IMR-90 (cell line): ENCODE data around the gene ZCCHC24. TPM values are rescaled to one million over a fixed set of nuclear protein-coding genes. Genes with fewer than 3 reads are reported as not detected.
A peak's percentile ranks its signal among the peaks of the same experiment; 100 is the strongest.

Source experiments
- ATAC-seq: fragments of 200-7000 bp; cut with Tn5 transposase; 2 replicates; pipeline ENCODE4 v1.9.1; 2020; ENCODE audit warnings: low read depth, mild to moderate bottlenecking, moderate library complexity
- BruUV-seq: library from RNA; stranded (reverse); fragments of 400-500 nt; replicated peaks from 2 replicates; lab custom pipeline; 2021; lab: Mats Ljungman, UMichigan
- CTCF ChIA-PET: fragments of 300-600 bp; formaldehyde crosslinking; extraction: SDS; loops from one replicate; lab custom pipeline; 2021; ENCODE audit warnings: antibody characterized with exemption; lab: Yijun Ruan, JAX
- POLR2A ChIA-PET: fragments of 300-600 bp; sonication (Branson Sonifier 250); formaldehyde crosslinking; loops from one replicate; lab custom pipeline; 2022; ENCODE audit warnings: antibody characterized with exemption; ENCODE audit not compliant: unreplicated experiment; lab: Charles Lee
- DNase-seq: peaks from one replicate; pipeline ENCODE4 v3.0.0; 2013
- H2AFZ ChIP-seq: replicated peaks from 2 replicates; pipeline ENCODE3; 2013; ENCODE audit warnings: low read length, mild to moderate bottlenecking; ENCODE audit not compliant: poor library complexity
- H2AK5ac ChIP-seq: 2 replicates; pipeline ENCODE4 v1.6.1; 2013; ENCODE audit warnings: low read depth, low read length, inconsistent platforms
- H2AK9ac ChIP-seq: replicated peaks from 2 replicates; pipeline ENCODE3; 2013; ENCODE audit warnings: mild to moderate bottlenecking, low read depth, low read length, moderate library complexity; ENCODE audit not compliant: poor library complexity
- H2BK120ac ChIP-seq: 2 replicates; pipeline ENCODE4 v1.6.1; 2013; ENCODE audit warnings: low read depth, low read length, inconsistent platforms
- H2BK15ac ChIP-seq: 3 replicates; pipeline ENCODE4 v1.6.1; 2013; ENCODE audit warnings: low read depth, low read length, inconsistent platforms
- H2BK20ac ChIP-seq: 2 replicates; pipeline ENCODE4 v1.6.1; 2013; ENCODE audit warnings: low read depth, mild to moderate bottlenecking, inconsistent platforms, low read length, moderate library complexity
- H2BK5ac ChIP-seq: 2 replicates; pipeline ENCODE4 v1.6.1; 2013; ENCODE audit warnings: mild to moderate bottlenecking, low read depth, low read length, inconsistent platforms; ENCODE audit not compliant: poor library complexity, severe bottlenecking
- H3K14ac ChIP-seq: replicated peaks from 2 replicates; pipeline ENCODE4 v1.6.1; 2013; ENCODE audit warnings: low read depth, low read length, inconsistent platforms
- H3K18ac ChIP-seq: 2 replicates; pipeline ENCODE4 v1.6.1; 2013; ENCODE audit warnings: low read depth, low read length, control low read depth
- H3K23ac ChIP-seq: 2 replicates; pipeline ENCODE4 v1.6.1; 2013; ENCODE audit warnings: low read depth, low read length, inconsistent platforms
- H3K27ac ChIP-seq: 2 replicates; pipeline ENCODE4 v1.5.1; 2013; ENCODE audit warnings: mild to moderate bottlenecking, control low read depth, low read length; ENCODE audit not compliant: insufficient read depth
- H3K27me3 ChIP-seq: 2 replicates; pipeline ENCODE4 v1.6.1; 2013; ENCODE audit warnings: low read length; ENCODE audit not compliant: control insufficient read depth, insufficient read depth
- H3K36me3 ChIP-seq: 2 replicates; pipeline ENCODE4 v1.6.1; 2013; ENCODE audit warnings: low read length, mixed read lengths; ENCODE audit not compliant: control insufficient read depth, insufficient read depth
- H3K4ac ChIP-seq: 2 replicates; pipeline ENCODE4 v1.6.1; 2013; ENCODE audit warnings: low read depth, low read length, inconsistent platforms
- H3K4me1 ChIP-seq: 2 replicates; pipeline ENCODE4 v1.6.1; 2013; ENCODE audit warnings: low read length, mixed read lengths; ENCODE audit not compliant: control insufficient read depth, insufficient read depth
- H3K4me2 ChIP-seq: 2 replicates; pipeline ENCODE4 v1.6.1; 2013; ENCODE audit warnings: low read depth, mild to moderate bottlenecking, control low read depth, low read length, moderate library complexity
- H3K4me3 ChIP-seq: 2 replicates; pipeline ENCODE4 v1.5.1; 2013; ENCODE audit warnings: low read depth, mild to moderate bottlenecking, control low read depth, low read length, moderate library complexity; ENCODE audit not compliant: insufficient read depth
- H3K56ac ChIP-seq: 2 replicates; pipeline ENCODE4 v1.6.1; 2013; ENCODE audit warnings: low read length, inconsistent platforms; ENCODE audit not compliant: insufficient read depth; ENCODE audit errors: extremely low read depth
- H3K79me1 ChIP-seq, 2 experiments: 2 replicates each; pipeline ENCODE4 v1.6.1; 2013; ENCODE audit warnings: low read length in 2 of 2, inconsistent platforms in 1 of 2, low read depth in 1 of 2
- H3K9ac ChIP-seq: 2 replicates; pipeline ENCODE4 v1.6.1; 2013; ENCODE audit warnings: low read depth, low read length, control low read depth
- H3K9me1 ChIP-seq: 2 replicates; pipeline ENCODE4 v1.6.1; 2013; ENCODE audit warnings: low read length, inconsistent platforms; ENCODE audit not compliant: insufficient read depth
- H3K9me3 ChIP-seq: 2 replicates; pipeline ENCODE4 v1.6.1; 2013; ENCODE audit warnings: low read length; ENCODE audit not compliant: control insufficient read depth, insufficient read depth
- H4K20me1 ChIP-seq: 2 replicates; pipeline ENCODE4 v1.6.1; 2013; ENCODE audit warnings: low read length, inconsistent platforms; ENCODE audit not compliant: insufficient read depth
- H4K5ac ChIP-seq: 2 replicates; pipeline ENCODE4 v1.6.1; 2013; ENCODE audit warnings: mild to moderate bottlenecking, low read depth, low read length, control low read depth
- H4K8ac ChIP-seq, 2 experiments: 2 replicates each; pipeline ENCODE4 v1.6.1; 2013; ENCODE audit warnings: low read depth in 2 of 2, low read length in 2 of 2, control low read depth in 1 of 2, inconsistent platforms in 1 of 2
- H4K91ac ChIP-seq: 2 replicates; pipeline ENCODE4 v1.6.1; 2013; ENCODE audit warnings: low read depth, low read length, inconsistent platforms; ENCODE audit not compliant: insufficient read depth
- BHLHE40 ChIP-seq: fragments of 150-350 bp; IDR thresholded peaks from 2 replicates; pipeline ENCODE4 v1.6.1; 2016; ENCODE audit warnings: mild to moderate bottlenecking, low read depth, low read length
- CHD1 ChIP-seq: IDR thresholded peaks from 2 replicates; pipeline ENCODE4 v1.6.1; 2012; ENCODE audit warnings: low read depth, low read length, improper control_type of control experiment
- CTCF ChIP-seq: conservative IDR thresholded peaks from 2 replicates; pipeline ENCODE4 v1.5.1; 2012; ENCODE audit warnings: mild to moderate bottlenecking, low read depth, low read length, improper control_type of control experiment
- ELK1 ChIP-seq: fragments of 150-350 bp; IDR thresholded peaks from 2 replicates; pipeline ENCODE4 v1.6.1; 2016; ENCODE audit warnings: low read depth, mild to moderate bottlenecking, low read length, moderate library complexity, borderline replicate concordance
- MAFK ChIP-seq: IDR thresholded peaks from 2 replicates; pipeline ENCODE4 v1.6.1; 2012; ENCODE audit warnings: low read depth, low read length, improper control_type of control experiment
- NFE2L2 ChIP-seq: fragments of 150-350 bp; IDR thresholded peaks from 2 replicates; pipeline ENCODE4 v1.6.1; 2016; ENCODE audit warnings: low read depth, mild to moderate bottlenecking, low read length
- RCOR1 ChIP-seq: IDR thresholded peaks from 2 replicates; pipeline ENCODE4 v1.6.1; 2012; ENCODE audit warnings: mild to moderate bottlenecking, low read length, improper control_type of control experiment; ENCODE audit not compliant: insufficient replicate concordance
- USF2 ChIP-seq: fragments of 150-350 bp; IDR thresholded peaks from 2 replicates; pipeline ENCODE4 v1.6.1; 2017; ENCODE audit warnings: mild to moderate bottlenecking, antibody characterized with exemption, low read length, low read depth
- WGBS, 2 experiments: methylation state at CpG; one replicate each; pipeline versions ENCODE4 v1.1.5 to v1.1.7; 2013; ENCODE audit warnings: missing lambda C conversion rate in 2 of 2; ENCODE audit not compliant: insufficient read length in 1 of 2; ENCODE audit errors: extremely low coverage in 2 of 2; 5-methylcytosine and 5-hydroxymethylcytosine counted together
- dilution Hi-C: fragments of 300-500 bp; cut with HindIII; formaldehyde crosslinking; loops from one replicate; pipeline ENCODE4 v1.14.3; 2018; ENCODE audit warnings: low sequenced_read_pairs; ENCODE audit not compliant: unreplicated experiment
- in situ Hi-C: fragments of 300-500 bp; cut with MboI; formaldehyde crosslinking; loops from 3 replicates; pipeline ENCODE4 v1.14.3; 2019; ENCODE audit warnings: low sequenced_read_pairs, inconsistent platforms, mixed read lengths
- intact Hi-C: fragments of 100-400 bp; cut with micrococcal nuclease; formaldehyde crosslinking; loops from 2 replicates; pipeline ENCODE4 v1.10.0; 2022
- polyA plus RNA-seq, 3 experiments: library from polyadenylated mRNA; depleted of rRNA; stranded (reverse); fragments of >200 nt; gene quantifications; 2 replicates each; pipeline ENCODE4 v1.2.3, GENCODE V29; 2012; ENCODE audit warnings: low replicate concordance in 1 of 3
- total RNA-seq: library from RNA; depleted of rRNA; stranded (reverse); fragments of >200 nt; gene quantifications from 2 replicates; pipeline ENCODE4 v1.2.3, GENCODE V29; 2012

The ZCCHC24 gene
- total and polyA plus RNA-seq, 2 of the 4 experiments (the other 2 are of a cell fraction), result 15.1 to 25.9 TPM

GRCh38 chr10:79334573-79334972, 110.9 kb downstream of the ZCCHC24 start:
- Histone ChIP-seq H3K9me3 (no peaks in the 10 kb centered on the region), H3K4me2 (no peak overlapping the region), H2BK15ac (peak overlapping the region; percentile 63; the same call in 1 of the 3 replicates), H2AFZ (no peak overlapping the region), H3K4me1 (peaks cover 9% of the 10 kb centered on the region; the same call in 1 of the 2 replicates), H2BK5ac (peak overlapping the region; percentile 82), H3K27ac (no peak overlapping the region; the same call in 1 of the 2 replicates), H3K79me1 (no peaks in the 10 kb centered on the region; a peak in 1 of 4 replicates), H3K4me3 (no peak overlapping the region), H3K4ac (peak overlapping the region; percentile 98), H3K18ac (peak overlapping the region; percentile 52; the same call in 1 of the 2 replicates), H2BK120ac (peak overlapping the region; percentile 98), H2AK5ac (peak overlapping the region; percentile 85), H4K8ac (peak overlapping the region; percentile 82 to 90; a peak in 3 of 4 replicates), H2BK20ac (peak overlapping the region; percentile 96), H4K91ac (peak overlapping the region; percentile 96), H4K20me1 (no peaks in the 10 kb centered on the region), H3K14ac (peak overlapping the region; percentile 96), H3K27me3 (no peaks in the 10 kb centered on the region), H3K9ac (no peak overlapping the region), H4K5ac (peak overlapping the region; percentile 65; the same call in 1 of the 2 replicates), H3K23ac (peak overlapping the region; percentile 31; the same call in 1 of the 2 replicates), H2AK9ac (peak overlapping the region; percentile 83), H3K36me3 (no peaks in the 10 kb centered on the region), H3K56ac (peak overlapping the region; percentile 38; the same call in 1 of the 2 replicates), H3K9me1 (peaks cover 19% of the 10 kb centered on the region)
- ATAC-seq, result no peak
- in situ Hi-C loops (no loop called here), intact Hi-C loops (no loop called here), dilution Hi-C loops (no loop called here)
- 88% methylated on average over 1 of the region's 2 CpGs; no CpG with 5 or more reads in 1 of the 2 experiments for WGBS, 2 experiments
- TF ChIP-seq BHLHE40 (no peak), NFE2L2 (no peak), MAFK (no peak), USF2 (no peak), CHD1 (no peak), CTCF (no peak), RCOR1 (no peak), ELK1 (no peak)
- no peak for DNase-seq
- CTCF ChIA-PET, result interaction anchor here (1.1 kb wide), 1 partner anchor 42 kb away, joined by 3 read pairs; no protein-coding TSS in a partner anchor
- POLR2A ChIA-PET, result no interaction called here
- BruUV-seq, result no TSS peak
